Loucy (cell line): ENCODE results near the gene DMXL1.

ENCODE experiments used
- H2AFZ ChIP-seq: fragments of 200-600 bp; sonication (generic); 2 replicates; pipeline ENCODE4 v1.6.0; 2016; ENCODE audit warnings: antibody characterized with exemption, mild to moderate bottlenecking, low read length, moderate library complexity
- H3F3A ChIP-seq: fragments of 200-600 bp; 2 replicates; pipeline ENCODE4 v1.6.0; 2016; ENCODE audit warnings: antibody characterized with exemption, low read depth, mild to moderate bottlenecking
- H3K27me3 ChIP-seq: fragments of 200-600 bp; sonication (generic); 2 replicates; pipeline ENCODE4 v1.6.1; 2014; ENCODE audit warnings: low read length, mild to moderate bottlenecking; ENCODE audit not compliant: insufficient read depth, poor library complexity, severe bottlenecking
- H3K36me3 ChIP-seq: fragments of 200-600 bp; sonication (generic); 2 replicates; pipeline ENCODE4 v1.6.1; 2016; ENCODE audit warnings: low read length; ENCODE audit not compliant: insufficient read depth
- H3K4me1 ChIP-seq: fragments of 200-600 bp; sonication (generic); 2 replicates; pipeline ENCODE4 v1.5.1; 2014; ENCODE audit warnings: low read length, mild to moderate bottlenecking; ENCODE audit not compliant: insufficient read depth, poor library complexity, severe bottlenecking
- H3K4me2 ChIP-seq: fragments of 200-600 bp; sonication (generic); 2 replicates; pipeline ENCODE4 v1.6.0; 2014; ENCODE audit warnings: antibody characterized with exemption, low read length, low read depth, mild to moderate bottlenecking; ENCODE audit not compliant: poor library complexity, severe bottlenecking
- H3K4me3 ChIP-seq: fragments of 200-600 bp; sonication (generic); 2 replicates; pipeline ENCODE4 v1.5.1; 2014; ENCODE audit warnings: low read length, mild to moderate bottlenecking, mixed read lengths; ENCODE audit not compliant: poor library complexity, severe bottlenecking
- H3K79me2 ChIP-seq: fragments of 200-600 bp; sonication (generic); 2 replicates; pipeline ENCODE4 v1.6.1; 2014; ENCODE audit warnings: low read length; ENCODE audit not compliant: insufficient read depth
- H3K9ac ChIP-seq: fragments of 200-600 bp; sonication (generic); 2 replicates; pipeline ENCODE4 v1.6.0; 2014; ENCODE audit warnings: mild to moderate bottlenecking, low read depth, low read length, moderate library complexity; ENCODE audit not compliant: poor library complexity, severe bottlenecking
- H3K9me2 ChIP-seq: fragments of 200-600 bp; sonication (generic); replicated peaks from 2 replicates; pipeline ENCODE4 v1.6.1; 2016; ENCODE audit warnings: low read depth, low read length, mixed read lengths
- H3K9me3 ChIP-seq: fragments of 200-600 bp; sonication (generic); 2 replicates; pipeline ENCODE4 v1.6.1; 2014; ENCODE audit warnings: mild to moderate bottlenecking, antibody characterized with exemption, low read length, low read depth; ENCODE audit not compliant: insufficient read depth
- H4K20me1 ChIP-seq: fragments of 200-600 bp; sonication (generic); 2 replicates; pipeline ENCODE4 v1.6.0; 2014; ENCODE audit warnings: antibody characterized with exemption, low read length, mild to moderate bottlenecking; ENCODE audit not compliant: insufficient read depth, poor library complexity, severe bottlenecking
- EZH2phosphoT487 ChIP-seq: fragments of 200-600 bp; IDR thresholded peaks from 2 replicates; pipeline ENCODE4 v1.6.1; 2018; ENCODE audit warnings: antibody characterized with exemption, mild to moderate bottlenecking, moderate library complexity, borderline replicate concordance
- TF ChIP-seq, protein P1 (sequence below): fragments of 200-600 bp; sonication (generic); conservative IDR thresholded peaks from 2 replicates; pipeline ENCODE4 v1.5.1; 2014; ENCODE audit warnings: mild to moderate bottlenecking, antibody characterized with exemption, low read length

Gene DMXL1

DNA sequence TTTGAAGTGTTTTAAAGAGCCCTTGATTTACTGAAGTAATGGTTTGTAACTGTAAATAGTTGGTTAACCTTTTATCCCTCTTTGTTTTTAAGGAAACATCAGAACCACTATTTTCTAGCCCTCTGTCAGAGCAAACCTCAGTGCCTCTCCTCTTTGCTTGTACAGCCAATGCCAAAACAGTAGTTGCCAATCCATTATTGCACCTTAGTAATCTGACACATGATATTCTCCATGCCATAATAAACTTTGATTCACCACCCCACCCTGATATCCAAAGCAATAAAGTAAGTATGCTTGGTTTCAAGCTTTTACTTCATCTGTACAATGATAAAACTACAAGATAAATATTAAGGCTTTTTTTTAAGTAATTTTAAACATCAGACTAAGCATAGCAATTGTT lies 100.8 kb downstream of the DMXL1 start:
- H3K9me2 ChIP-seq, result no peaks in the 10 kb centered on the region
- H3K79me2 ChIP-seq, result no peaks in the 10 kb centered on the region
- no peak overlapping the region for H3K4me2 ChIP-seq
- TF ChIP-seq EZH2phosphoT487, result no peak
- TF ChIP-seq, protein P1, sequence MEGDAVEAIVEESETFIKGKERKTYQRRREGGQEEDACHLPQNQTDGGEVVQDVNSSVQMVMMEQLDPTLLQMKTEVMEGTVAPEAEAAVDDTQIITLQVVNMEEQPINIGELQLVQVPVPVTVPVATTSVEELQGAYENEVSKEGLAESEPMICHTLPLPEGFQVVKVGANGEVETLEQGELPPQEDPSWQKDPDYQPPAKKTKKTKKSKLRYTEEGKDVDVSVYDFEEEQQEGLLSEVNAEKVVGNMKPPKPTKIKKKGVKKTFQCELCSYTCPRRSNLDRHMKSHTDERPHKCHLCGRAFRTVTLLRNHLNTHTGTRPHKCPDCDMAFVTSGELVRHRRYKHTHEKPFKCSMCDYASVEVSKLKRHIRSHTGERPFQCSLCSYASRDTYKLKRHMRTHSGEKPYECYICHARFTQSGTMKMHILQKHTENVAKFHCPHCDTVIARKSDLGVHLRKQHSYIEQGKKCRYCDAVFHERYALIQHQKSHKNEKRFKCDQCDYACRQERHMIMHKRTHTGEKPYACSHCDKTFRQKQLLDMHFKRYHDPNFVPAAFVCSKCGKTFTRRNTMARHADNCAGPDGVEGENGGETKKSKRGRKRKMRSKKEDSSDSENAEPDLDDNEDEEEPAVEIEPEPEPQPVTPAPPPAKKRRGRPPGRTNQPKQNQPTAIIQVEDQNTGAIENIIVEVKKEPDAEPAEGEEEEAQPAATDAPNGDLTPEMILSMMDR, result no peak
- H2AFZ ChIP-seq, result no peak overlapping the region
- H3K4me3 ChIP-seq, result no peak overlapping the region
- H3K27me3 ChIP-seq, result no peaks in the 10 kb centered on the region
- H3K9ac ChIP-seq, result no peak overlapping the region
- H3F3A ChIP-seq, result no peaks in the 10 kb centered on the region
- H3K36me3 ChIP-seq, result no peaks in the 10 kb centered on the region
- no peaks in the 10 kb centered on the region for H3K9me3 ChIP-seq
- no peaks in the 10 kb centered on the region for H4K20me1 ChIP-seq
- peaks cover 7% of the 10 kb centered on the region for H3K4me1 ChIP-seq

DNA sequence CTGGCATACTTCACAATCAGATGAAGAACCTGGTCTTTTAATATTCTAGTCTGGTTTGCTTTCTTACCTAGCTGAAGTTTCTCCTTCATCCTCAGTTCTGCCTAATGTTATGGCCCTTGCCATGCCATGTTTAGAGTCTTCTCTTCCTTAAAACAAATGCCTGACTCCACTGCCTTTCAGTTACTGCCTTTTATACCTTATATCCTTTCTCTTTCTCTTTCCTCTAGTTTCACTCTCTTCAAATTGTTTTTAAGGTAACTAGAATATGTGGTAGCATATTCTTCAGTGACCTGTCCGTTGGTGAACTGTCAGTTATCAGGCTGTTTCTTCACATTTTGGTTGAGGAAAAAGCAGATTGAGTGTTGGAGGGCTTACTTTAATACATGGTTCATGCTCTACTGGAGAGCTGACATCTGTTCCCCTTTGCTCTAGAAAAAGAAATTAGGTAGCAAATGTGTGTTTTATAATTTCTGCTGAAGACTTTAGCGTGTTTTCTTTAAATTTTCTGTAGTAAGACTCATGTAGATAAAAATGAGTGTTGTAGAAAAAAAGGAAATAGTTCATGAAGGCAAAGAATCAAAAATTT lies 103.8 kb downstream of the DMXL1 start:
- Histone ChIP-seq H3K9ac (no peak overlapping the region), H3K79me2 (no peaks in the 10 kb centered on the region), H2AFZ (no peak overlapping the region), H3K36me3 (no peaks in the 10 kb centered on the region; the same call in 1 of the 2 replicates), H3K4me2 (no peak overlapping the region), H3K4me3 (no peak overlapping the region), H3K9me3 (no peaks in the 10 kb centered on the region), H3K4me1 (no peaks in the 10 kb centered on the region), H4K20me1 (no peaks in the 10 kb centered on the region), H3K9me2 (no peaks in the 10 kb centered on the region), H3K27me3 (no peaks in the 10 kb centered on the region), H3F3A (no peaks in the 10 kb centered on the region)
- TF ChIP-seq, protein P1, result no peak
- TF ChIP-seq EZH2phosphoT487, result no peak

DNA sequence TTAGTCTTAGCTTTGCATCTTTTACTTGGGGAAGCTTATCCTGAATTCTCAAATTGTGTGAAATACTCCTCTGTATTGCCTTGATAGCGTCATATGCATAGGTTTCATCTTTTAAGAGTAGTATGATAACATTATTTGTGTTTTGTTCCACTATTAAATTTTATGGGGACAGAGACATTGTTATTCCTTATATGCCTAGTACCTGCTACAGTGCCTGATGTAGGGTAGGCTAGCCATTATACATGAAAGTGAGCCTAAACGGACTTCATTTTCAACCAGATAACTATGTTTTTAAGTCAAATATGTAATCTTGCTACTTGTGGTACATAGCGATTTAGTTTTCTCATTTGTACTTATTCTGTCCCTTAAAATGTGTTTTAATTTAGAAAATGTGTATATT lies 105.9 kb downstream of the DMXL1 start:
- no peaks in the 10 kb centered on the region for H3K79me2 ChIP-seq
- H3K36me3 ChIP-seq, result no peaks in the 10 kb centered on the region; the same call in 1 of the 2 replicates
- no peak for TF ChIP-seq EZH2phosphoT487
- TF ChIP-seq, protein P1, result no peak
- no peaks in the 10 kb centered on the region for H3K9me2 ChIP-seq
- H3F3A ChIP-seq, result no peaks in the 10 kb centered on the region
- H4K20me1 ChIP-seq, result no peaks in the 10 kb centered on the region
- H3K9me3 ChIP-seq, result no peaks in the 10 kb centered on the region
- H3K4me3 ChIP-seq, result no peak overlapping the region
- H3K4me2 ChIP-seq, result no peak overlapping the region
- no peak overlapping the region for H2AFZ ChIP-seq
- H3K4me1 ChIP-seq, result no peaks in the 10 kb centered on the region
- no peak overlapping the region for H3K9ac ChIP-seq
- no peaks in the 10 kb centered on the region for H3K27me3 ChIP-seq
